ENCODE data around the gene ZBTB20. TPM values are rescaled to one million over a fixed set of nuclear protein-coding genes. Genes with fewer than 3 reads are reported as not detected.

ZBTB20 gene
- total and polyA plus RNA-seq, 2 donors (not counting 1 experiment from before 2014, with no cell fraction given): 4.0 to 123 TPM

GRCh38 chr3:115108614-115109013 lies 38.5 kb downstream of the ZBTB20 start:
- TF ChIP-seq CTCF (IDR thresholded peaks at IDR 0.05): no peak
- TF ChIP-seq EZH2 (IDR thresholded peaks at IDR 0.05; ENCODE audit: borderline replicate concordance, insufficient read depth, low read depth, low read length, poor library complexity, severe bottlenecking): no peak
- POLR2A ChIA-PET: no interaction called here
- Histone ChIP-seq H4K20me1 (ENCODE audit: control insufficient read depth, insufficient read depth, low read length, poor library complexity, severe bottlenecking) (peaks cover 10% of the 10 kb centered on the region), H3K9ac (ENCODE audit: low read length) (no peak overlapping the region), H3K27ac (ENCODE audit: low read length in 2 of 2) (no peak overlapping the region), H3K9me3 (ENCODE audit: control extremely low read depth in 1 of 3, control insufficient read depth in 2 of 3, insufficient read depth in 1 of 3, low read length in 2 of 3) (peaks cover 3 to 5% (median 4%) of the 10 kb centered on the region in 3 donors), H3K4me3 (ENCODE audit: control extremely low read depth in 1 of 5, extremely low read depth in 1 of 5, insufficient read depth in 1 of 5, low read depth in 2 of 5, low read length in 4 of 5) (no peak overlapping the region), H3K4me2 (replicated peaks; ENCODE audit: low read depth, low read length, poor library complexity, severe bottlenecking) (no peak overlapping the region), H2AFZ (ENCODE audit: insufficient read depth, low read depth, low read length, poor library complexity, severe bottlenecking) (no peak overlapping the region), H3K79me2 (ENCODE audit: control insufficient read depth, insufficient read depth, low read length) (peaks cover 14% of the 10 kb centered on the region), H3K27me3 (replicated peaks in 1 of 4; ENCODE audit: control extremely low read depth in 1 of 4, control insufficient read depth in 3 of 4, insufficient read depth in 4 of 4, low read length in 3 of 4) (no peaks in the 10 kb centered on the region), H3K4me1 (ENCODE audit: control insufficient read depth in 2 of 2, insufficient read depth in 2 of 2, low read length in 2 of 2) (no peaks in the 10 kb centered on the region), H3K36me3 (replicated peaks in 1 of 2; ENCODE audit: control extremely low read depth in 1 of 2, control insufficient read depth in 1 of 2, extremely low read depth in 1 of 2, insufficient read depth in 2 of 2, low read length in 1 of 2) (peaks cover 10 to 19% of the 10 kb centered on the region in 2 experiments)
- H3K4me3 Mint-ChIP-seq: no peak overlapping the region
- ATAC-seq (ENCODE audit: low read depth): no peak
- H3K27ac Mint-ChIP-seq: no peak overlapping the region
- DNase-seq: no peak
- CTCF ChIA-PET: no interaction called here
- peaks cover 9% of the 10 kb centered on the region for H3K4me1 Mint-ChIP-seq
- WGBS (ENCODE audit: insufficient coverage): no CpG with 5 or more reads among the region's 5 CpGs
- peaks cover 9% of the 10 kb centered on the region for H3K9me3 Mint-ChIP-seq (ENCODE audit: insufficient read depth)
- H3K27me3 Mint-ChIP-seq: no peaks in the 10 kb centered on the region
- intact Hi-C loops (cut with micrococcal nuclease): no loop called here

GRCh38 chr3:115102046-115102445 lies 45.0 kb downstream of the ZBTB20 start:
- Histone ChIP-seq H3K27ac (ENCODE audit: low read length in 2 of 2) (no peak overlapping the region), H4K20me1 (ENCODE audit: control insufficient read depth, insufficient read depth, low read length, poor library complexity, severe bottlenecking) (peaks cover 6% of the 10 kb centered on the region), H3K27me3 (replicated peaks in 1 of 4; ENCODE audit: control extremely low read depth in 1 of 4, control insufficient read depth in 3 of 4, insufficient read depth in 4 of 4, low read length in 3 of 4) (no peaks in the 10 kb centered on the region), H3K4me3 (ENCODE audit: control extremely low read depth in 1 of 5, extremely low read depth in 1 of 5, insufficient read depth in 1 of 5, low read depth in 2 of 5, low read length in 4 of 5) (no peak overlapping the region), H3K9ac (ENCODE audit: low read length) (no peak overlapping the region), H2AFZ (ENCODE audit: insufficient read depth, low read depth, low read length, poor library complexity, severe bottlenecking) (no peak overlapping the region), H3K4me2 (replicated peaks; ENCODE audit: low read depth, low read length, poor library complexity, severe bottlenecking) (no peak overlapping the region), H3K79me2 (ENCODE audit: control insufficient read depth, insufficient read depth, low read length) (peaks cover 23% of the 10 kb centered on the region), H3K4me1 (ENCODE audit: control insufficient read depth in 2 of 2, insufficient read depth in 2 of 2, low read length in 2 of 2) (peaks cover 8 to 18% of the 10 kb centered on the region in 2 donors), H3K9me3 (ENCODE audit: control extremely low read depth in 1 of 3, control insufficient read depth in 2 of 3, insufficient read depth in 1 of 3, low read length in 2 of 3) (peaks cover 0 to 6% (median 3%) of the 10 kb centered on the region in 3 donors), H3K36me3 (replicated peaks in 1 of 2; ENCODE audit: control extremely low read depth in 1 of 2, control insufficient read depth in 1 of 2, extremely low read depth in 1 of 2, insufficient read depth in 2 of 2, low read length in 1 of 2) (peaks cover 6 to 8% of the 10 kb centered on the region in 2 experiments)
- Mint-ChIP-seq H3K4me3 (no peak overlapping the region), H3K9me3 (ENCODE audit: insufficient read depth) (peaks cover 7% of the 10 kb centered on the region), H3K4me1 (peaks cover 28% of the 10 kb centered on the region), H3K27me3 (no peaks in the 10 kb centered on the region), H3K27ac (no peak overlapping the region)
- ChIA-PET POLR2A (no interaction called here), CTCF (interaction anchor here (2.8 to 3.4 kb wide), 2 partner anchors 10 to 67 kb away, joined by 7 to 21 read pairs; no protein-coding TSS in a partner anchor)
- ATAC-seq (ENCODE audit: low read depth): no peak
- intact Hi-C loops (cut with micrococcal nuclease): no loop called here
- DNase-seq: no peak
- TF ChIP-seq EZH2 (IDR thresholded peaks at IDR 0.05; ENCODE audit: borderline replicate concordance, insufficient read depth, low read depth, low read length, poor library complexity, severe bottlenecking) (no peak), CTCF (IDR thresholded peaks at IDR 0.05) (no peak)
- WGBS (ENCODE audit: insufficient coverage): no CpG with 5 or more reads among the region's 2 CpGs

Data from B cell (primary cell).